Head of caudate nucleus (tissue), 42 donors: Measurements from ENCODE around the gene EVC.

ENCODE experiments used
- DNase-seq, 42 donors: peaks; one replicate each; pipeline versions ENCODE4 v3.0.0 to v3.0.0-alpha.2; 2020 to 2021; ENCODE audit warnings: mixed read lengths in 7 of 42
- intact Hi-C: fragments of 100-400 bp; cut with DNase I; formaldehyde crosslinking; loops from one replicate; pipeline ENCODE4 v1.15.0; 2022

The EVC gene

DNA sequence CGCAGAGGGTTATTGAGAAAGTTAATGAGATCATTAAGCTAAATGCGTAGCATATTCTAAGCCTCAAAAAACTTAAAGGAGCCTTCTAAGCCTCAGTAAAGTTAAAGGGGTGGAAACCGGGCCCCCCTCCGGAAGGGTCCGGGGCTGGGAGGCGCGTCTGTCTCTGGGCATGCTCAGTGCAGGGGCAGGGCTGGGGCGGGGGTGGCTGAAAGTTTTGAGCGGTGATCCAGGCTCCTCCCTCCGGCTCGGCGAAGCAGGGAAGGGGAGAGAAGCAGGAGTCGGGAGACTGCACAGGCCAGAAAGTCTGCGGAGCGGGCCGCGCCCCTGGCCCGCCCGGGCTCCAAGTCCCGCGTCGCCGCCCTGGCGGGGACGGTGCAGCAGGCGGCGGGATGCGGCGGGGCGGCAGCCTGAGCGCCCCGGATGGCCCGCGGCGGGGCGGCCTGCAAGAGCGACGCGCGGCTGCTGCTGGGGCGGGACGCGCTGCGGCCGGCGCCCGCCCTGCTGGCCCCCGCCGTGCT, at the start of gene EVC:
EVC (plus strand) TSS at position 241 of the 518 bp plus-strand sequence; CDS start at position 421, 180 bp downstream.
- intact Hi-C loops = no loop called here
- peak in 40 of 42 donors; percentile 8 to 79 (median 54) for DNase-seq

GRCh38 chr4:5661237-5661636, 49.8 kb upstream of the EVC start:
- intact Hi-C loops = no loop called here
- DNase-seq = no peak

DNA sequence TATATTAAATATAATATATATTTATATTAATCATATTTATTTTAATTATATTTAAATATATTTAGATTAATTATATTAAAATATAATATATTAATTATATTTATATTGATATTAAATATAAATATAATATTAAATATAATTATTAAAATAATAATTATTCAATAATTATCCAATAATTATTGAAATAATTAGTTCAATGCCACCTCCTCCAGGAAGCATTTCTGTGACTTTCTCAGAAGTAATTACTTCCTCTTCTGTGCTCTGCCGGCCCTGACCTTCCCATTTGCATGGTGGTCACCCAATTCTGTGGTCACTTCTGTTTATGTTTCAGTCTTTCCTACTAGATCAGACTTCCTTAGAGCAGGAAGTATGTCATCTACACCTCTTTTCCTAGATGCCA, 48.4 kb upstream of the EVC start:
- DNase-seq = no peak
- intact Hi-C loops = no loop called here

- intact Hi-C loops = no loop called here
- no peak for DNase-seq
Measured at GRCh38 chr4:5664778-5665177, 46.2 kb upstream of the EVC start.

DNA sequence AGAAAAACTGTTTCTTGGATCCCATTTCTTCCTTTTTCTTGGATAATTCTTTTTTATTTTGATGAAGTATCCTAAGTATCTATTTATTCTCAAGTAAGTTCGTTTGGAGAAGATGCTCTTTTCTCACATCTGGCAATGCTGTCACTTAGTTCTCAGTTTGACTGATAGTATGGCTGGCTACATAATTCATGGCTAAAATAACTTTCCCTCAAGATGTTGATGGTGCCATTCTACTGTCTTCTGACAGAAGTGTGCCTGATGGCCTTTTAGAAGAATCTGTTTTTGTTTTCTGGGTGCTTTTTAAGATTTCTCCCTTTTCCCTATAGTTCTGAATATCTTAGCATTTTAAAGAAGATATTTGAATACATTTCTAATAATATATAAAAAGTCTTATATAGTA, 44.3 kb upstream of the EVC start:
- no peak for DNase-seq
- intact Hi-C loops = no loop called here

DNA sequence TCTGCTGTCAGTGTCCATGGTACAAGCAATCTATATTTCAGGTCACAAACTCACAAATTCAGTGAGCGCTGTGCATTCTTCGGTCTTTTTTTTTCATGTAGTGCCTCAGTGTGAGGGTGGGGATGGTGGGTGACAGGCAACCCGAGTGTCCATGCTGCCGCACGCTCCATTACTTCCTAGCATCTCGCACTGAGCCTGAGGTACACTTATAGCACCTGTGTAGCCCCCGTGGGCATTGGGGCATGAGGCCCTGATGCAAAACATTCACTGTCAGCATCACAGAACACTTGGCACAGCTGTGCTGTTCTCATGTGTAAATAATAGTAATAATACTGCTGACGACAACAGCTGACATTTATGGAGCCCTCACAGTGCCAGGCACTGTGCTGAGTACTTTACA, 34.2 kb upstream of the EVC start:
- intact Hi-C loops = no loop called here
- no peak for DNase-seq

DNA sequence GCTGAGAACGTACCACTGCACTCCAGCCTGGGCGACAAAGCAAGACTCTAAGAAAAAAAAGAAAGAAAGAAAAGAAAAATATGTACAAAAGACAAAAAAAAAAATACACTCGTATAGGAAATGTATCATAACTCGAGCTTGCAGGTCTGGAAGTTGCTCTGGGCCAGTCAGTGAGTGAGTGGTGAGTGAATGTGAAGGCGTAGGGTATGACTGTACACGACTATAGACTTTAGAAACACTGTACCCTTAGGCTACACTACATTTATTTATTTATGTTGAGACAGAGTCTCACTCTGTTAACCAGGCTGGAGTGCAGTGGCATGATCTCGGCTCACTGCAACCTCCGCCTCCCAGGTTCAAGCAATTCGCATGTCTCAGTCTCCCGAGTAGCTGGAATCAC, 32.0 kb upstream of the EVC start:
- intact Hi-C loops = no loop called here
- no peak for DNase-seq

GRCh38 chr4:5683566-5683965, 27.4 kb upstream of the EVC start:
- no peak for DNase-seq
- intact Hi-C loops = no loop called here

DNA sequence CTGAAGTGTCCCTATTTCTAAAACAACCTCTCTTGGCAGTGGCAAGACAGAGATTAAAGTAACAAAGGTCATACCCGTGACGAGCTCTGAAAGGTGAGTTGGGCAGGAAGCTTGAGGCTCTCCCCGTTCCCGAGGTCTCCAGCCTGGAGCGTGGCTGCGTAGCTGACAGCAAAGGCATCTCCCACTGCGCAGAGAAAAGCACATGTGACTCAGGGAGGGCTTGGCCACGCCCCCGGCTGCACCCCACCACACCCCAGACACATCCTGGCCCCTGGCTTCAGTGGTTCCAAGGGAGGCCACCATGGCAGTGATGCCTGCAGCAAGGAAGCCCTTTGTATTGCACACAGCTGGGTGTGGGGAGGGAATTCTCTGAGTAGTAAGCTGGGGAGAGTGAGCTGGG, 25.7 kb upstream of the EVC start:
- intact Hi-C loops = no loop called here
- no peak for DNase-seq

GRCh38 chr4:5686338-5686737, 24.7 kb upstream of the EVC start:
- DNase-seq = no peak
- intact Hi-C loops = no loop called here

DNA sequence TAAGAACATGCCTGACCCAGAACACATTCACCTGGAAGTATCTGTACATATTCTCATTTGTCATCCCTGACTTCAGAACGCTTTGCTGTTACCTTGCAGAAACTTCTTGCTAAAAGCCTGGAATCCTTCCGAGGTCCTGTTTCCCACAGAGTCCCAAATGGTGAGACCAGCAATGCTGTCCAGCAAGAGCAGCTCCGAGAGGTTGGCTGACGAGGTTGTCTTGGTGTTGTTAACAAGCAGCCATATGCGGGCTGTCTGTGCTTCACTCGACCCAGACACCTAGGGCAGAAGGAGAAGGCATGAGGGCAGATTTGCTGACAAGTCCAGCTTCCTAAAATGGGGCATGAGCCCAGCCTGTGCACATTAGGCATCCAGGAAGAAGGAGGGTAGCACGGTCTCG, 21.9 kb upstream of the EVC start:
- no peak for DNase-seq
- intact Hi-C loops = no loop called here

- intact Hi-C loops = no loop called here
- DNase-seq = no peak
Measured at GRCh38 chr4:5691491-5692132, 19.4 kb upstream of the EVC start.

- intact Hi-C loops = no loop called here
- DNase-seq = no peak
Measured at GRCh38 chr4:5693871-5694270, 17.1 kb upstream of the EVC start.

DNA sequence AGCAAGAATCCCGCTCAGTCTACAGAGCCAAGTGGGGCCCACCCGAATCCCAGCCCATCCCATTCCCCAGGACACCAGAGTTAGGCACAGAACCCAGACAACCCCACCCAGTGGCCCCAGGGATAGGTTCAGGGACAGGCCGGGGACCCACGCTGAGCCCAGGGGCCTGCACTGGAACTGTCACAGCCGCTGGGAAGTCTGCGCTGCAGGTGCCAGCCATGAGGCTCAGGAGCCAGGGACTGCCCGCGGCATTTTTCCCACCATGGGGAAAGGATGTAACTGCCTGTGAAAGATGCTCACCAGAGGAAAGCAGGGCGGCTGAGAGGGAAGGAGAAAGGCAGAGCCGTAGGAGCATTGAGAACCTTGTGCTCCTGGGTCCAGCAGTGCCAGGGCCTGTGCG, 14.7 kb upstream of the EVC start:
- intact Hi-C loops = no loop called here
- no peak for DNase-seq

DNA sequence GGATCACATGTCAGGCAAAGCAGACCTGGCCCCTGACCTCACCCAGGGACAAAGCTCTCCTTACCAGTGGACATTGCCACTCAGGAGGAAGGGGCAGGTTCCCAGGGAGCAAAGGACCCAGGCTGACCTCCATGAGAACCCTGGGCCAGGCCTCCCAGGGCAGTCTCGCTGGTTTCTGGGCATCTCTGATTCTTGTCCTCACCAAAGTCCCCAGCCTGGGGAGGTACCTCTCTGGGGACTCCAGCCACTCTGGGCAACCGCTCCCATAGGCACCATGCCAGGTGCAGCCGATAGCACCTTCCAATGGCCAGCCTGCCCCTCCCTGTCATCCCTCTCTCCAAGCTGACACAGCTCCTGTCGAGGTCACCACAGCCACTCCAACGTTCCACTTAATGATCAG, 10.5 kb upstream of the EVC start:
- intact Hi-C loops = no loop called here
- no peak for DNase-seq

DNA sequence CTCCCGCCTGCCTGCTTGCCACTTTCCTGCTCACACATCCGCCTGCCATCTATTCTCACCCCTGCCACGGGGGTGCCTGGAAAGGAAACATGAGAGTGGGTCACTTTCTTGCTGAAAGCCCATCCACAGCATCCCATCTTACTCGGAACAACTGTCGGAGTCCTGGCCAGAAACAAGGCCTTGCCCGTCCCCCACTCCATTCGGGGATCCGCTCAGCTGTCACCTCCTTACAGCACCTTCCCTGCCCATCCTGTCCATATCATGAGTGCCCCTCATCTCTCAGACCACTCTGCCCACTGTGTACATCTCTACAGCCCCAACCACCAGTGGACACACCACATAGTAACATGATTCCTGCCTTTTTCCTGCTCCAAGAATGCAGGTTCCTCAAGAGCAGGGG, 9.0 kb upstream of the EVC start:
- intact Hi-C loops = no loop called here
- no peak for DNase-seq

DNA sequence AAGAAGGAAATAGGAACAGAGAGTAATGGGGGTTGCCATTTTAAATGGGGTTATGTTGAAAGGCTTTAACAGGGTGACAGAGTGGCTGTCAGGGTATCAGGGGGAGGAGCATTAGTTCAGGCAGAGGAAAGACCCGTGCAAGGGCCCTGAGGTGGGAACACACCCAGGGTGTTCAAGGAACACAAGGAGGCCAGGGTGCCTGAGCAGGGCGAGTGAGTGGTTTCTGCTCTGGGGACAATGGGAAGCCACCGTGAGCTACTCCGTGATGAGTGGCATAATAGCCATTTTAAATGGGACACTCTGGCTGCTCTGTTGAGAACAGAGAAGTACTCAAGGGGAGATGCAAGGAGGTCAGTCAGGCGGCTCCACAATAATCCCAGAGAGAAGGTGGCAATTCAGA, 7.2 kb upstream of the EVC start:
- DNase-seq = no peak
- intact Hi-C loops = no loop called here

DNA sequence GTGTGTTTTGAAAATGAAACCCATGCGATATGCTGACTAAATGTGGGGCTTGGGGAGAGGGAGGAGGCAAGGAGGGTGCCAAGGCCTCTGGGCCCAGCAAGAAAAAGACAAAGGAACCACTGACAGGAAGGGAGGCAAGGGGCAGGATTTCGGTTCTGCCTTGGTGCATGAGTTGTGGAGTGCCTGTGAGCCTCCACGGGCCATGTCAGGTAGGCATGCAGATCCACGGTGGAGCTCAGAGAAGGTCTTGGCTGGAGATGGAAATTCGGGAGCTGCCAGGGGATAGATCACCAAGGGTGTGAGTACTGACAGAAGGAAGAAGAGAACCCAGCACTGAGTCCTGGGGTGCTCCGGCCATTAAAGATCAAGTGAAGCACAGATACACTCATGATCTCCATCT, 6.7 kb upstream of the EVC start:
- intact Hi-C loops = no loop called here
- DNase-seq = no peak

GRCh38 chr4:5705647-5706320, 5.2 kb upstream of the EVC start:
- DNase-seq = no peak
- intact Hi-C loops = no loop called here

- intact Hi-C loops = no loop called here
- DNase-seq = no peak
Measured at GRCh38 chr4:5706486-5707290, 4.3 kb upstream of the EVC start.
